GM18508 (cell line): ENCODE data around the gene HIVEP2.

Experiments
- ATAC-seq: cut with Tn5 transposase; IDR thresholded peaks from one replicate; pipeline ENCODE4 v1.9.1; 2021; ENCODE audit warnings: moderate number of reproducible peaks; ENCODE audit not compliant: insufficient read depth, unreplicated experiment

HIVEP2 gene

GRCh38 chr6:142897659-142898058, 47.3 kb downstream of the HIVEP2 start:
- ATAC-seq = no peak

- no peak for ATAC-seq
Measured at GRCh38 chr6:142896732-142897131, 48.2 kb downstream of the HIVEP2 start.

- no peak for ATAC-seq
Measured at GRCh38 chr6:142893088-142893487, 51.9 kb downstream of the HIVEP2 start.

- no peak for ATAC-seq
Measured at GRCh38 chr6:142892254-142893021, 52.5 kb downstream of the HIVEP2 start.

- no peak for ATAC-seq
Measured at GRCh38 chr6:142891454-142891853, 53.5 kb downstream of the HIVEP2 start.

GRCh38 chr6:142888456-142888855, 56.5 kb downstream of the HIVEP2 start:
- ATAC-seq = no peak

GRCh38 chr6:142887517-142887916, 57.5 kb downstream of the HIVEP2 start:
- no peak for ATAC-seq

- peak; percentile 65 for ATAC-seq
Measured at GRCh38 chr6:142886431-142887170, 58.4 kb downstream of the HIVEP2 start.

GRCh38 chr6:142885182-142885867, 59.7 kb downstream of the HIVEP2 start:
- peak; percentile 62 for ATAC-seq

GRCh38 chr6:142884214-142885035, 60.6 kb downstream of the HIVEP2 start:
- no peak for ATAC-seq

GRCh38 chr6:142883011-142883410, 62.0 kb downstream of the HIVEP2 start:
- no peak for ATAC-seq

GRCh38 chr6:142881761-142882160, 63.2 kb downstream of the HIVEP2 start:
- ATAC-seq = no peak

GRCh38 chr6:142881290-142881689, 63.7 kb downstream of the HIVEP2 start:
- ATAC-seq = no peak

- no peak for ATAC-seq
Measured at GRCh38 chr6:142880201-142880600, 64.8 kb downstream of the HIVEP2 start.

GRCh38 chr6:142879527-142879926, 65.4 kb downstream of the HIVEP2 start:
- ATAC-seq = no peak

GRCh38 chr6:142879076-142879475, 65.9 kb downstream of the HIVEP2 start:
- no peak for ATAC-seq

GRCh38 chr6:142878407-142878806, 66.6 kb downstream of the HIVEP2 start:
- no peak for ATAC-seq

- ATAC-seq = no peak
Measured at GRCh38 chr6:142874676-142875075, 70.3 kb downstream of the HIVEP2 start.

- no peak for ATAC-seq
Measured at GRCh38 chr6:142872376-142872775, 72.6 kb downstream of the HIVEP2 start.

GRCh38 chr6:142871910-142872331, 73.1 kb downstream of the HIVEP2 start:
- peak; percentile 76 for ATAC-seq
